Caco-2 (cell line): ENCODE results near the gene TMEM43. TPM values are rescaled to one million over a fixed set of nuclear protein-coding genes. Genes with fewer than 3 reads are reported as not detected.

ENCODE experiments used
- BruUV-seq: library from RNA; stranded (reverse); fragments of 400-500 nt; replicated peaks from 2 replicates; lab custom pipeline; 2021; lab: Mats Ljungman, UMichigan
- CTCF ChIA-PET: fragments of 300-600 bp; sonication (Branson Sonifier 250); formaldehyde crosslinking; loops from one replicate; lab custom pipeline; 2022; ENCODE audit warnings: antibody characterized with exemption; lab: Charles Lee
- POLR2A ChIA-PET: fragments of 300-600 bp; sonication (Branson Sonifier 250); formaldehyde crosslinking; loops from one replicate; lab custom pipeline; 2022; ENCODE audit warnings: antibody characterized with exemption; lab: Charles Lee
- DNase-seq, 2 experiments: peaks; one replicate each; pipeline versions ENCODE4 v3.0.0 to v3.0.0-alpha.2; 2020 to 2022
- H3K27me3 ChIP-seq: replicated peaks from 2 replicates; pipeline ENCODE4 v1.6.0; 2011; ENCODE audit warnings: low read length; ENCODE audit not compliant: control insufficient read depth, insufficient read depth
- H3K36me3 ChIP-seq: 2 replicates; pipeline ENCODE4 v1.5.1; 2011; ENCODE audit warnings: low read length; ENCODE audit not compliant: control insufficient read depth, insufficient read depth
- H3K4me1 ChIP-seq: fragments of 250-450 bp; sonication (Bioruptor Pico); 2 replicates; pipeline ENCODE4 v1.5.1; 2020; ENCODE audit warnings: mild to moderate bottlenecking
- H3K4me3 ChIP-seq: 2 replicates; pipeline ENCODE4 v1.5.1; 2011; ENCODE audit warnings: low read depth, mild to moderate bottlenecking, control low read depth, low read length
- H3K9me3 ChIP-seq: fragments of 250-450 bp; sonication (Bioruptor Pico); 2 replicates; pipeline ENCODE4 v1.5.1; 2020; ENCODE audit warnings: mild to moderate bottlenecking, moderate library complexity
- H3K27ac Mint-ChIP-seq: one replicate; pipeline ENCODE4 v1.8.0; 2022; ENCODE audit warnings: mixed read lengths; ENCODE audit not compliant: unreplicated experiment
- H3K27me3 Mint-ChIP-seq: one replicate; pipeline ENCODE4 v1.8.0; 2022; ENCODE audit warnings: mixed read lengths; ENCODE audit not compliant: insufficient read depth, unreplicated experiment
- H3K36me3 Mint-ChIP-seq: one replicate; pipeline ENCODE4 v1.8.0; 2022; ENCODE audit warnings: mild to moderate bottlenecking, mixed read lengths; ENCODE audit not compliant: insufficient read depth, unreplicated experiment
- H3K4me1 Mint-ChIP-seq: one replicate; pipeline ENCODE4 v1.8.0; 2022; ENCODE audit warnings: low read depth, mixed read lengths; ENCODE audit not compliant: unreplicated experiment
- H3K4me3 Mint-ChIP-seq: one replicate; pipeline ENCODE4 v1.8.0; 2022; ENCODE audit warnings: mild to moderate bottlenecking, moderate library complexity, mixed read lengths; ENCODE audit not compliant: unreplicated experiment
- H3K9me3 Mint-ChIP-seq: one replicate; pipeline ENCODE4 v1.8.0; 2022; ENCODE audit warnings: mixed read lengths; ENCODE audit not compliant: unreplicated experiment
- intact Hi-C: fragments of 100-400 bp; cut with micrococcal nuclease; formaldehyde crosslinking; loops from one replicate; pipeline ENCODE4 v1.10.0; 2022; ENCODE audit not compliant: unreplicated experiment
- total RNA-seq: library from RNA; stranded (reverse); gene quantifications from 2 replicates; pipeline ENCODE4 v1.2.3, GENCODE V29; 2022
- TF ChIP-seq, protein P1 (sequence below), 2 experiments: fragments of 200-600 bp in 1 of 2; IDR thresholded peaks; 1 replicate in 1 of 2; 2 replicates in 1 of 2; pipeline versions ENCODE4 v1.5.1 to v1.8.0; 2011 to 2022; ENCODE audit warnings: antibody characterized with exemption in 1 of 2, control low read depth in 1 of 2, inconsistent platforms in 1 of 2, low read depth in 1 of 2, low read length in 1 of 2, mild to moderate bottlenecking in 1 of 2, moderate library complexity in 1 of 2; ENCODE audit not compliant: insufficient read depth in 1 of 2, severe bottlenecking in 1 of 2, unreplicated experiment in 1 of 2

The TMEM43 gene
- total RNA-seq, 1 experiment from 2014 or later: 35.2 TPM

DNA sequence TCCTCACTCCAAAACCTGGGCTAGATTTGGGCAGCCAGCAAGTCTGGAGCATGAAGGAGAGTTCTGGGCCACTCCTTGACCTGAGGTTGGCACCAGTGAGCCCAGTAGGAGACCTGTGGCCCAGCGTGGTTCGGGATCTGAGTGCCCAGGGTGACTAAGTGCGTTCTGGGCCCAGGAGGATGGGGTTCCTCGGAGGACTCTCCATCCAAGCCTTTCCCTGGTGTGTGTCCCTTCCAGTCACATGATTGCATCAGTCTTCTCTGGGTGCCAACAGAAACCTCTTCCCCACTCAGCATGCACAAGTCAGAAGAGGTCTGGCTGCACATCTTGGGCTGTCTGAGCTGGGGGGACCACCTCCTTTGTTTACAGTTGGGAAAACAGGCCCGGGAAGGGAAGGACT, 14.9 kb downstream of the TMEM43 start:
- ChIA-PET CTCF (no interaction called here), POLR2A (no interaction called here)
- no peaks in the 10 kb centered on the region for H3K9me3 ChIP-seq
- DNase-seq: peak in 1 of 2 experiments; percentile 6
- Mint-ChIP-seq H3K36me3 (peaks cover 24% of the 10 kb centered on the region), H3K27me3 (no peaks in the 10 kb centered on the region), H3K9me3 (no peaks in the 10 kb centered on the region), H3K4me3 (no peak overlapping the region), H3K4me1 (peaks cover 7% of the 10 kb centered on the region), H3K27ac (no peak overlapping the region)
- H3K4me1 ChIP-seq: peaks cover 20% of the 10 kb centered on the region
- H3K4me3 ChIP-seq: no peak overlapping the region
- TF ChIP-seq, protein P1, sequence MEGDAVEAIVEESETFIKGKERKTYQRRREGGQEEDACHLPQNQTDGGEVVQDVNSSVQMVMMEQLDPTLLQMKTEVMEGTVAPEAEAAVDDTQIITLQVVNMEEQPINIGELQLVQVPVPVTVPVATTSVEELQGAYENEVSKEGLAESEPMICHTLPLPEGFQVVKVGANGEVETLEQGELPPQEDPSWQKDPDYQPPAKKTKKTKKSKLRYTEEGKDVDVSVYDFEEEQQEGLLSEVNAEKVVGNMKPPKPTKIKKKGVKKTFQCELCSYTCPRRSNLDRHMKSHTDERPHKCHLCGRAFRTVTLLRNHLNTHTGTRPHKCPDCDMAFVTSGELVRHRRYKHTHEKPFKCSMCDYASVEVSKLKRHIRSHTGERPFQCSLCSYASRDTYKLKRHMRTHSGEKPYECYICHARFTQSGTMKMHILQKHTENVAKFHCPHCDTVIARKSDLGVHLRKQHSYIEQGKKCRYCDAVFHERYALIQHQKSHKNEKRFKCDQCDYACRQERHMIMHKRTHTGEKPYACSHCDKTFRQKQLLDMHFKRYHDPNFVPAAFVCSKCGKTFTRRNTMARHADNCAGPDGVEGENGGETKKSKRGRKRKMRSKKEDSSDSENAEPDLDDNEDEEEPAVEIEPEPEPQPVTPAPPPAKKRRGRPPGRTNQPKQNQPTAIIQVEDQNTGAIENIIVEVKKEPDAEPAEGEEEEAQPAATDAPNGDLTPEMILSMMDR (IDR thresholded peaks at IDR 0.05; ENCODE audit: insufficient read depth in 1 of 2, low read depth in 1 of 2, low read length in 1 of 2, severe bottlenecking in 1 of 2, unreplicated experiment in 1 of 2): no peak
- peaks cover 3% of the 10 kb centered on the region; the same call in 1 of the 2 replicates for H3K36me3 ChIP-seq
- no peaks in the 10 kb centered on the region for H3K27me3 ChIP-seq
- intact Hi-C loops: no loop called here
- BruUV-seq: no TSS peak

- DNase-seq: no peak
- no peaks in the 10 kb centered on the region for H3K27me3 Mint-ChIP-seq
- H3K4me3 ChIP-seq: no peak overlapping the region
- POLR2A ChIA-PET: no interaction called here
- peaks cover 26% of the 10 kb centered on the region for H3K4me1 ChIP-seq
- peaks cover 28% of the 10 kb centered on the region for H3K36me3 Mint-ChIP-seq
- H3K27me3 ChIP-seq: no peaks in the 10 kb centered on the region
- peaks cover 2% of the 10 kb centered on the region; the same call in 1 of the 2 replicates for H3K36me3 ChIP-seq
- no peaks in the 10 kb centered on the region for H3K9me3 ChIP-seq
- H3K4me1 Mint-ChIP-seq: peaks cover 14% of the 10 kb centered on the region
- no peaks in the 10 kb centered on the region for H3K9me3 Mint-ChIP-seq
- H3K27ac Mint-ChIP-seq: no peak overlapping the region
- intact Hi-C loops: no loop called here
- no TSS peak for BruUV-seq
- no peak overlapping the region for H3K4me3 Mint-ChIP-seq
- TF ChIP-seq, protein P1 (IDR thresholded peaks at IDR 0.05; ENCODE audit: insufficient read depth in 1 of 2, low read depth in 1 of 2, low read length in 1 of 2, severe bottlenecking in 1 of 2, unreplicated experiment in 1 of 2): no peak
- CTCF ChIA-PET: no interaction called here
These were observed 15.8 kb downstream of the TMEM43 start for GRCh38 chr3:14140668-14141067.

DNA sequence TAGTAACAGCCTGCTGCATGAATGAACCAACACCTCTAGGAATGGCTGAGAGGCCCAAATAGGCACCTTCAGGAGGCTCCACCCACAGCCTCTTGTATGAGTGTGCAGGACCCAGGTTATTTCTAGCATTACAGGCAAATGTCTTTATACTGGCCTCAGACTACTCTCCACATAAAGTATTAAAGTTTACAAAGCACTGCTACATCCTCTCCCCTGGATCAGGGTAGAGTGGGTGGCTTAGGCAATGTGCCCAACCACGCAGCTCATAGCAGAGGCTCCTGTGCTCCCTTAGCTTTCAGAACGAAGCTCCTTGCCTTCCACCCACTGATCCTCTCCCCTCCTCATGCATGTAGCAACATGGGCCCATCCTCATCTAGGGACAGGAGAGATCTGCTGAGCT, 16.3 kb downstream of the TMEM43 start:
- no TSS peak for BruUV-seq
- no peaks in the 10 kb centered on the region for H3K9me3 ChIP-seq
- CTCF ChIA-PET: no interaction called here

More for the DNA sequence above, 16.3 kb downstream of the TMEM43 start:
- H3K27me3 Mint-ChIP-seq: no peaks in the 10 kb centered on the region
- Histone ChIP-seq H3K4me3 (no peak overlapping the region), H3K36me3 (peaks cover 2% of the 10 kb centered on the region; the same call in 1 of the 2 replicates), H3K27me3 (no peaks in the 10 kb centered on the region), H3K4me1 (peaks cover 26% of the 10 kb centered on the region)
- POLR2A ChIA-PET: no interaction called here
- H3K4me3 Mint-ChIP-seq: no peak overlapping the region
- peak in 1 of 2 experiments; percentile 4 for DNase-seq
- H3K27ac Mint-ChIP-seq: no peak overlapping the region
- H3K9me3 Mint-ChIP-seq: no peaks in the 10 kb centered on the region
- TF ChIP-seq, protein P1 (IDR thresholded peaks at IDR 0.05; ENCODE audit: insufficient read depth in 1 of 2, low read depth in 1 of 2, low read length in 1 of 2, severe bottlenecking in 1 of 2, unreplicated experiment in 1 of 2): no peak
- peaks cover 28% of the 10 kb centered on the region for H3K36me3 Mint-ChIP-seq
- peaks cover 14% of the 10 kb centered on the region for H3K4me1 Mint-ChIP-seq
- intact Hi-C loops: no loop called here
